Activated T-cell treated with anti-CD3 and anti-CD28 coated beads, Interleukin-2, amount 50 U/mL, for 72 hours (primary cell): ENCODE results near the gene BUD31. TPM values are rescaled to one million over a fixed set of nuclear protein-coding genes. Genes with fewer than 3 reads are reported as not detected.
A peak's percentile ranks its signal among the peaks of the same experiment; 100 is the strongest.

Source experiments
- ATAC-seq, 2 donors: fragments of 150-1000 bp; cut with Tn5 transposase; replicated peaks in 1 of 2; 2 replicates each; pipeline ENCODE4 v1.10.0; 2021; ENCODE audit warnings: moderate library complexity in 2 of 2, mild to moderate bottlenecking in 1 of 2
- DNase-seq, 2 donors: peaks; one replicate each; pipeline ENCODE4 v3.0.0; 2021 to 2022; ENCODE audit warnings: mixed read lengths in 1 of 2
- H3K27ac Mint-ChIP-seq: one replicate; pipeline ENCODE4 v1.8.0; 2022; ENCODE audit warnings: mild to moderate bottlenecking, moderate library complexity, mixed read lengths
- H3K27me3 Mint-ChIP-seq: one replicate; pipeline ENCODE4 v1.8.0; 2022; ENCODE audit warnings: low read depth, mixed read lengths
- H3K36me3 Mint-ChIP-seq, 2 donors: one replicate each; pipeline ENCODE4 v1.8.0; 2022; ENCODE audit warnings: mixed read lengths in 2 of 2, mild to moderate bottlenecking in 1 of 2; ENCODE audit not compliant: insufficient read depth in 2 of 2
- H3K4me1 Mint-ChIP-seq: one replicate; pipeline ENCODE4 v1.8.0; 2022; ENCODE audit warnings: low read depth, mixed read lengths
- H3K4me3 Mint-ChIP-seq, 2 donors: one replicate each; pipeline ENCODE4 v1.8.0; 2022; ENCODE audit warnings: mild to moderate bottlenecking in 2 of 2, mixed read lengths in 2 of 2, moderate library complexity in 2 of 2
- H3K9me3 Mint-ChIP-seq, 2 donors: one replicate each; pipeline ENCODE4 v1.8.0; 2022; ENCODE audit warnings: mixed read lengths in 2 of 2
- total RNA-seq, 2 donors: library from RNA; stranded (reverse); gene quantifications; one replicate each; pipeline ENCODE4 v1.2.3, GENCODE V29; 2022

BUD31 gene
- total RNA-seq, 2 donors from 2014 or later, result 218 to 228 TPM

GRCh38 chr7:99433158-99433557 is 24.4 kb downstream of the BUD31 start:
- no peak overlapping the region for H3K4me3 Mint-ChIP-seq
- no peaks in the 10 kb centered on the region for H3K27me3 Mint-ChIP-seq
- H3K27ac Mint-ChIP-seq, result no peak overlapping the region
- peaks cover 19% of the 10 kb centered on the region for H3K4me1 Mint-ChIP-seq
- no peak for DNase-seq
- H3K36me3 Mint-ChIP-seq, result peaks cover 4 to 9% of the 10 kb centered on the region in 2 donors
- H3K9me3 Mint-ChIP-seq, result no peaks in the 10 kb centered on the region
- ATAC-seq, result no peak

- Mint-ChIP-seq H3K36me3 (peaks cover 6 to 15% of the 10 kb centered on the region in 2 donors), H3K27me3 (no peaks in the 10 kb centered on the region), H3K4me3 (peak overlapping the region; percentile 95 to 98), H3K27ac (peak overlapping the region; percentile 96), H3K4me1 (peaks cover 44% of the 10 kb centered on the region), H3K9me3 (no peaks in the 10 kb centered on the region)
- ATAC-seq, result peak; percentile 2 to 3
- no peak for DNase-seq
Measured at GRCh38 chr7:99437946-99438572, 29.3 kb downstream of the BUD31 start.

- ATAC-seq (peak; percentile 95 to 96), DNase-seq (peak; percentile 95 to 96)
- Mint-ChIP-seq H3K4me3 (peak within 1 kb of the TSS; percentile 95 to 98), H3K9me3 (no peaks in the 10 kb centered on the region), H3K27ac (peak within 1 kb of the TSS; percentile 99), H3K4me1 (peaks cover 48% of the 10 kb centered on the region), H3K27me3 (no peaks in the 10 kb centered on the region), H3K36me3 (peaks cover 7 to 16% of the 10 kb centered on the region in 2 donors)
Measured at GRCh38 chr7:99438573-99439480, 30.1 kb downstream of the BUD31 start, which contains the start of the genes CPSF4 and PTCD1. TSS of gene CPSF4 (plus strand) at chr7:99438943. CDS start at chr7:99439083, 140 bp downstream. TSS of gene PTCD1 (minus strand) at chr7:99438798. CDS start at chr7:99435242, 3,556 bp downstream.

- H3K27me3 Mint-ChIP-seq, result no peaks in the 10 kb centered on the region
- no peak for DNase-seq
- peak overlapping the region; percentile 95 to 98 for H3K4me3 Mint-ChIP-seq
- H3K4me1 Mint-ChIP-seq, result peaks cover 43% of the 10 kb centered on the region
- no peak for ATAC-seq
- peak overlapping the region; percentile 99 for H3K27ac Mint-ChIP-seq
- H3K36me3 Mint-ChIP-seq, result peaks cover 8 to 22% of the 10 kb centered on the region in 2 donors
- H3K9me3 Mint-ChIP-seq, result no peaks in the 10 kb centered on the region
Measured at GRCh38 chr7:99440195-99440594, 31.4 kb downstream of the BUD31 start.

- H3K36me3 Mint-ChIP-seq, result peaks cover 2 to 35% of the 10 kb centered on the region in 2 donors
- no peak for ATAC-seq
- no peak overlapping the region for H3K27ac Mint-ChIP-seq
- no peak for DNase-seq
- peaks cover 12% of the 10 kb centered on the region for H3K4me1 Mint-ChIP-seq
- no peaks in the 10 kb centered on the region for H3K9me3 Mint-ChIP-seq
- no peak overlapping the region for H3K4me3 Mint-ChIP-seq
- no peaks in the 10 kb centered on the region for H3K27me3 Mint-ChIP-seq
Measured at GRCh38 chr7:99446096-99446495, 37.3 kb downstream of the BUD31 start.

- no peaks in the 10 kb centered on the region for H3K27me3 Mint-ChIP-seq
- peaks cover 2 to 35% of the 10 kb centered on the region in 2 donors for H3K36me3 Mint-ChIP-seq
- no peak for DNase-seq
Measured at GRCh38 chr7:99447943-99448342, 39.2 kb downstream of the BUD31 start.

GRCh38 chr7:99448855-99449254 is 40.1 kb downstream of the BUD31 start:
- H3K36me3 Mint-ChIP-seq, result peaks cover 3 to 31% of the 10 kb centered on the region in 2 donors
- DNase-seq (no peak), ATAC-seq (no peak)
- H3K9me3 Mint-ChIP-seq, result no peaks in the 10 kb centered on the region
- H3K4me3 Mint-ChIP-seq, result no peak overlapping the region
- no peaks in the 10 kb centered on the region for H3K27me3 Mint-ChIP-seq
- H3K27ac Mint-ChIP-seq, result no peak overlapping the region
- no peaks in the 10 kb centered on the region for H3K4me1 Mint-ChIP-seq

More at GRCh38 chr7:99447943-99448342, 39.2 kb downstream of the BUD31 start:
- Mint-ChIP-seq H3K4me1 (peaks cover 5% of the 10 kb centered on the region), H3K27ac (no peak overlapping the region), H3K4me3 (no peak overlapping the region), H3K9me3 (no peaks in the 10 kb centered on the region)
- no peak for ATAC-seq

GRCh38 chr7:99449326-99449725 is 40.6 kb downstream of the BUD31 start:
- no peak overlapping the region for H3K4me3 Mint-ChIP-seq
- H3K27ac Mint-ChIP-seq, result no peak overlapping the region

GRCh38 chr7:99451936-99452335 is 43.2 kb downstream of the BUD31 start:
- Mint-ChIP-seq H3K4me3 (no peak overlapping the region), H3K4me1 (no peaks in the 10 kb centered on the region), H3K27ac (no peak overlapping the region), H3K9me3 (no peaks in the 10 kb centered on the region), H3K36me3 (peaks cover 1 to 18% of the 10 kb centered on the region in 2 donors), H3K27me3 (no peaks in the 10 kb centered on the region)
- ATAC-seq (no peak), DNase-seq (no peak)

More at GRCh38 chr7:99449326-99449725, 40.6 kb downstream of the BUD31 start:
- no peak for DNase-seq
- Mint-ChIP-seq H3K4me1 (no peaks in the 10 kb centered on the region), H3K27me3 (no peaks in the 10 kb centered on the region), H3K9me3 (no peaks in the 10 kb centered on the region), H3K36me3 (peaks cover 1 to 29% of the 10 kb centered on the region in 2 donors)
- ATAC-seq, result no peak

GRCh38 chr7:99452541-99452940 is 43.8 kb downstream of the BUD31 start:
- ATAC-seq (no peak), DNase-seq (no peak)
- Mint-ChIP-seq H3K27ac (no peak overlapping the region), H3K4me1 (no peaks in the 10 kb centered on the region), H3K9me3 (no peaks in the 10 kb centered on the region), H3K36me3 (peaks cover 1 to 22% of the 10 kb centered on the region in 2 donors), H3K4me3 (no peak overlapping the region), H3K27me3 (no peaks in the 10 kb centered on the region)

- Mint-ChIP-seq H3K9me3 (no peaks in the 10 kb centered on the region), H3K27me3 (no peaks in the 10 kb centered on the region), H3K27ac (no peak overlapping the region), H3K4me1 (no peaks in the 10 kb centered on the region), H3K4me3 (no peak overlapping the region), H3K36me3 (peaks cover 1 to 19% of the 10 kb centered on the region in 2 donors)
- no peak for DNase-seq
- no peak for ATAC-seq
Measured at GRCh38 chr7:99453105-99453504, 44.3 kb downstream of the BUD31 start.

- peaks cover 23% of the 10 kb centered on the region for H3K4me1 Mint-ChIP-seq
- peaks cover 1 to 16% of the 10 kb centered on the region in 2 donors for H3K36me3 Mint-ChIP-seq
- H3K27ac Mint-ChIP-seq, result no peak overlapping the region
- H3K9me3 Mint-ChIP-seq, result no peaks in the 10 kb centered on the region
- H3K27me3 Mint-ChIP-seq, result no peaks in the 10 kb centered on the region
- no peak for DNase-seq
- H3K4me3 Mint-ChIP-seq, result no peak overlapping the region
- ATAC-seq, result no peak
Measured at GRCh38 chr7:99455874-99456273, 47.1 kb downstream of the BUD31 start.

GRCh38 chr7:99456288-99456687 is 47.5 kb downstream of the BUD31 start:
- peaks cover 24% of the 10 kb centered on the region for H3K4me1 Mint-ChIP-seq
- H3K36me3 Mint-ChIP-seq, result peaks cover 1 to 13% of the 10 kb centered on the region in 2 donors
- no peak overlapping the region for H3K27ac Mint-ChIP-seq
- no peaks in the 10 kb centered on the region for H3K9me3 Mint-ChIP-seq
- H3K4me3 Mint-ChIP-seq, result no peak overlapping the region
- no peaks in the 10 kb centered on the region for H3K27me3 Mint-ChIP-seq
- DNase-seq (no peak), ATAC-seq (no peak)
